GM11168 (cell line): ENCODE data around the gene C1QB.

Experiments used
- in situ Hi-C: fragments of 300-500 bp; cut with MboI; formaldehyde crosslinking; loops from one replicate; pipeline ENCODE4 v1.12.0; 2022; ENCODE audit warnings: low sequenced_read_pairs; ENCODE audit not compliant: unreplicated experiment

The C1QB gene

DNA sequence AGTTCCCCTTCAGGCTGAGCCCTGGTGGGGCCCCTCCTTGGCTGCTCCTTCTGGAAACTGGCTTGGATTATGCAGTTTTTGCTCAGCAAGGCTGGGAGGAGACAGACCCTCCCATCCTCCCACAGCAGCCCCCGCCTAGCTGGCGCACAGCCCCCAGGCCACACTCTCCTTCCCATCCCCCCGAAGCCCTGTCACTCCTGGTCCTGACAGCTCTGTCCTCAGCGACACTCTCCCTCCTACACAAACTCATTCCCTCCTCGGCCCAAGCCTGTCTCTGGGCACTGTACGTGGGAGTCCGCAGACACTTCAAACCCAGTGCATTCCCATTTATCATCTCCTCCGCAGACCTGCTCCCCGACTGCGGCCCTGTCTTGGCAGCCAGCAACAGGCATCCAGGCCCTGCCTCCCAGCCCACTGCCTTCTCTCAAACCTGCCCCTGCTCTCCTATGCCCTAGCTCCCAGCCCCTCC, 32.6 kb downstream of the C1QB start:
- in situ Hi-C loops, result no loop called here

DNA sequence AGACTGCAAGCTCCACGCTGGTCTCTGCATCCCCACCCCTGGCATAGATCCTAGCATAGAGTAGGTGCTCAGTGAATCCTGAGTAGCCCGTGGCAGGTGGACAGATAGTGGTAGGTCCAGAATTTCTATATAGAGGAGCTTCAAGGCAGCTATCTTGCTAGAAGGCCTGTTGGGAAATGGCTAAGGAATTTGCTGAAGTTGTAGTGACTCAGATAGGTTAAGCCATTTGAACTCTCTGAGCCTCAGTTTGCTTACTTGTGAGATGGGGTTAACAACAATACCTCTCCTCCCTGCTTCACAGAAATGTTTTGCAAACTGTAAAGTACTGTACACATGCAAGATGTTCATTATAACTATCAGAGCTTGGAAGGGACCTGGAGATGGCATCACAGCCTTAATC, 34.2 kb downstream of the C1QB start:
- in situ Hi-C loops, result no loop called here

DNA sequence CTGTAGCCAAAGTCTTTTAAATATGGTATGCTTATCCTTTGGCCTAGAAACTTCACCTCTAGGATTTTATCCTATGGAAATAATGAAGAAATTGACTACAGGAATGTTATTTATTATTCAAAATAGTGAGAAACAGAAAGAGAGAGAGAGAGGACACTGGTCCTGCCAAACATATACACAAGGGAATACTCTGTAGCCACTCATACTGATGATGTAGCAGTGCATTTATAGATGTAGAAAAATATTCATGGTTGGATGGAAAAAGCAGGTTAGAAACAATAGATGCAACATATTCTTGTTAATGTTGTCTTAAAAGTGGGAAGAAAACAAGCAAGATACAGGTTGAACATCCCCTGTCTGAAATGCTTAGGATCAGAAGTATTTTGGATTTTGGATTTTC, 35.4 kb downstream of the C1QB start:
- in situ Hi-C loops, result no loop called here

DNA sequence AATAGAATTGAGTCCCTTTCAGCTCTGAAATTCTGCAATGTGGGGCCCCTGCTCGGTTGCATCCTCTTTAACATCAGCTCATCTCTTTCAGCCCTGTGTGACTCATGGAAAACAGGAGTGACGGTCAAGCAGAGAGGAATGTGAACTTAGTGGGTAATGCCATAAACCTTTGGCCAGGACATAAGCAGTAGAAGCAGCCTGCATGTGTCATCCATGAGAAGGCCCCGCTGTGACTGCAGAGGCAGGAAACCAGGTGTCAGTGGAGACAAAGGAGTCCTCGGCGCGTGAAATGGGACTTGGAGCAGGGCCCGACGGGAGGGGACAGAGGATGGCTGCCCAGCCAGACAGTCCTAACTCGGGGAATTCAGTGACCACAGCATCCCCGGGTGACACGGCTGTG, 36.5 kb downstream of the C1QB start:
- in situ Hi-C loops, result no loop called here

DNA sequence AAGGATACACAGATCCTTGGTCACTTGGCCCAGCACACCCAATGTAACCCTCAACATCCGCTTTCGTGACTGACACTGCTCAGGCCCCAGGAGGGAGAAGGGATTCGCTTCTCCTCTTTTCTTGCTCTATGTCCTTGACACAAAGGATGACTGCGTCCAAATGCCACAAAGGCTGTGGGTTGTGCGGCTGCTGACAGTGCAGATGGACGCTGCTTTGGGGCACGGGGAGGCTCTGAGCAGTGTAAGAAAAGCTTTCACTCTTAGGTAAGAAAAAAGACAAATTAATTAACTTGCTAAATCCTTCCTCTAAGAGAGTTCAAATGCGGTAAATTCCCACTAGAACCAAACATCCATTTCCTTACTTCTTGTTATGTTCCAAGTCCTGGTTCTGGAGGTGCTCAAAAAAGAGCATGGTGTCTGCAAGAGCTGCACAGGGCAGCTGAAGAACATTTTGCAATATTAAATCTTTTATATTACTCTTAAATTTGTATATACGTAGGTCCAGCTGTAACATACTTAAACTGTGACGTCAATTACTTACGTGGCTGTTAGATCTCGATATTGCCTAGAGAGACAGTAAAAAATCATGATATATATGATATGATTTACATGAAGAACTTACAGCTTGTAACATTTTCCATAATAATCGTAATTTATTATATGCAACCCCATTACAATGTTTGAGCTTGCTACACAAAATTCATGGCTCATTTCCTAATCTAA, 38.2 kb downstream of the C1QB start:
- in situ Hi-C loops, result no loop called here

DNA sequence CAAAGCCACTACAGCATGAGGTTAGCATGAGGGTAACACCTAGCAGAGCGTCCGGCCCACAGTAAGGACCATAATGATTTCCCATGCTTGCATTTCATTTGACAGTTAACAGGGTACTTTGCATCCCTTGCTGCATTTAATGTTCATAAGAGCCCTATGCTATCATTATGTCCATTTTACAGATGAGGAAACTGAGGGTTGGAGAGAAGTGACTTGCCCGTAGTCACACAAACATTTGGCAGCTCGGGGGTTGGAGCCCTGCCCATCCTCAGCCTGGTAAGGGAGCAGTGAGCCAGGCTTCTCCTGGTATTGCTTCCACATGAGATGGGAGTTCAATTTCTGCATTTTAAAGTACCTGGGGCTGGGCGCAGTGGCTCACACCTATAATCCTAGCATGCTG, 41.1 kb downstream of the C1QB start:
- in situ Hi-C loops, result no loop called here

DNA sequence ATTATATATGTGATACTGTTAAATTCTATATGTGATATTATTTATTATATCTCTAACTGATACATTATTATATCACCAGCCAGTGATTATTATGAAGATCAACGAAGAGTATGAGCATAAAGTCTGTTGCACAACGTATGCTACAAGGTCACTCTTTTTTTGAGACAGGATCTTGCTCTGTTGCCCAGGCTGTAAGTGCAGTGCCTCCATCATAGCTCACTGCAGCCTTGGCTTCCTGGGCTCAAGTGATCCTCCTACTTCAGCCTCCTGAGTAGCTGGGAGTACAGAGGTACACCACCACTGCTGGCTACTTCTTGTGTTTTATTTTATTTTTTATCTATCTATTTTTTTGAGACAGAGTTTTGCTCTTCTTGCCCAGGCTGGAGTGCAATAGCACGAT, 43.6 kb downstream of the C1QB start:
- in situ Hi-C loops, result no loop called here

DNA sequence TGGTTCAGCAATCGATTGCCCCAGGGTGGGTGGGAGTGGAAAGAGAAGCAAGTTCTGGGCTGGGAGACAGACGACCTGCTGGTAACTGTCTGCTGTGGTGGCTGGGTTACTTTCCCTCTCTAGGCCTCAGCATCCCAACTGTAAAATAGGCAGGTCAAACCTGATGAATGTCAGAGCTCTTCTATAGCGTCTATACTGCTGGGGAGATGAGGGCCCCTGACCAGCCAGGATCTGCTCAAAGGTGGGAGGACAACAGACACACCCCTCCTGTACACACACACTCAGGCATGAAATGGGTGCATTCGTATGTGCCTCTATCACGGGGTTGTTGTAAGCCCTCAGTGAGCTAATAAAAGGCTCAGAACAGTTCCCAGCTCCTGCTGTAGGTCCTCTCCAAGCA, 44.9 kb downstream of the C1QB start:
- in situ Hi-C loops, result no loop called here

DNA sequence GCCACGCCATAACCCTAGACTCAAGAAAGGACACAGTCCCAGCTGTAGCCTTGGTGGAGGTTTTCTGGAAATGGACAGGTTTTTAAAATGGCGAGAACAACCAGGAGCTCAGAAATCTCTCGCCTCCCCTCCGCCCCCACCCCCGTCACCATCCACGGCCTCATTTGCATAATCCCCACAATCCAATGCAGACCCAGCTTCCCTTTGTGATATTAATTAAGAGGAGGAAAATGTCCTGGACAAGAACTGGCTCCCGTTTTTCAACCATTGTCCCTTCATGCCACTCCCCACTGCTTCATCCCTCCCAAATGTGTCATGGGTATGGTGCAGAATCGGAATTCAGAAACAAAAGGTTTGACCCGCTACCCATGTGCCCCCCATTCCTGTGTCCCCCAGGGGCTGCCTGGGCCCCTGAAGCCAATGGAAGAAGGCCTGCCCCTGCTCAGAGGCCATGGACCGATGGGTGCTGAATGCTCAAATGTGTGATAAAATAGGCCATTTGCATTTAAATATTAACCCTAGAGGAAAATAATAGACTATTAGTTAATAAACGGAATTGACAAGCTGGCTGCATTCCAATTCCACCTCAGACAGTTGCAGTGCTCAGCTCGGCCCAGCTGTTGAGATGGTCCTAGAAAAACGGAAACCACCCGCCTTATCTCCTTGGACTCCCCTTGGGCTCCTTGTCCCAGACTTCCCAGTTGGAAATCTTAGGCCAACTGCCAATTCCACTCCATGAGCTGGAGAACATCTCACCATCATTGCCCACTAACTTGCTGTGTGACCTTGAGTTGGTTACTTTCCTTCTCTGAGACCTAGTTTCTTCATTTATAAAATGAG, 46.9 kb downstream of the C1QB start:
- in situ Hi-C loops, result loop anchor here (10.0 kb wide), 1 partner anchor 185 kb away; no protein-coding TSS in a partner anchor

DNA sequence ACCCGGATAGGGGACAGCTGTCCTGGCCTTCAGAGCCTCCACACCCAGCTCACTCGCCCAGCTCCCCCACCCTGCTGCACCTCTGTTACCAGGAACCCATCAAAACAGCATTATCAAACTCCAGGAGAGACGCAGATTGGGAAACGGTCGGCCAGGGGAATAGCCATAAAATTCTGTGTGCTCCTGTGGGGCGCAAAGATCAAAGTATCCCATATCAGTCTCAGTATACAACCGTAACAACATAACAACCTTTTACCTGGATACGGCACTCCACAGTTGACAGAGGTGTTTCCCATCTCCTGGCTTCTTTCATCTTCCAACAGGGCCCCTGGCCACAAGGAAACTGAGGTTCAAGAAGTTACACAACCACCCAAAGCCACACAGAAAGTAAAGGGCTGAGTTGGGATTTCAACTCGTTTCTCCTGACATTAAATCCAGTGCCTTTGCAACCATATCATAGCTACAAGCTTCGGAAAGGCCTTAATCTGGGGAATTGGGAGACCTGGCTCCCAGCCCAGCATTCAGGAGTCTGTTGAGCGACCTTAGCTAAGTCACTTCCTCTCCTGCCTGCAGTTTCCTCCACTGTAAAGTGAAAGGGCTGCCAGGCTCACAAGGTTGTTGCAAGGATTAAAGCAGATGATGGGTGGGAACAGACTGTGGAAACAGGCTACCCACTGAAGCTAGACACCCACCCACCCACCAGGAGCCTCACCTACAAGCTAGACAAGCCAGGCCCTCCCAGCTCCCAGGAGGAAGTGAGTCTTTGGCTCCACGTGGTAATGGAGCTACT, 49.5 kb downstream of the C1QB start:
- in situ Hi-C loops, result loop anchor here (10.0 kb wide), 1 partner anchor 182 kb away; no protein-coding TSS in a partner anchor

DNA sequence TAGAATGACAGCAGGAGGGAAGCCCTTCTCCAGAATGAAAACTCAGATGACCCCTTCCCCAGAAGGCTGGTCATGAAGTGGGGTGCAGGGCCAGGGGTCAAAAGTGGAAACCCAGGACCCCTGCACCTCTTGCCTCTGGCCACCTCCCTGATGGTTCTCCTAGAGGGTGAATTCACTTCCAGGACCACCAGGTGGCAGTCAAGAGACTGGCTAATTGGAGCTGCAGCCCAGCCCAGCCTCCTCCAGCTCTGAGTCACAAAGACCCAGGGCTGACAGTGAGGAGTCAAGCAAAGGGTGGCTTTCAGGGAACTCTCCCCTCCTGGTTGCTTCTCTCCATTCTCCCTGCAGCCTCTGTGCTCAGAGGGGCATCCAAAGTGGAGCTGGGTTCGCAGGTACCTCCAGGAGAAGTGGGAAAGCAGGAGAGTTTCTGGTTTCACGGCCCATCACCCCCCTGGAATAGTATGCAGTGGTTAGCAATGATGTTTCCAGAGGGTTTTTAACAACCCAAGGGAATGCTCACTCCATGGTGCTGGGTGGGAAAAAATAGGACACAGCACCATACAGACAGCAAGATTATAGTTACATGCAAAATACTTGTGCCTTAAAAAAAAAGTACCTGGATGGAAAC, 51.5 kb downstream of the C1QB start:
- in situ Hi-C loops, result loop anchor here (10.0 kb wide), 1 partner anchor 180 kb away; no protein-coding TSS in a partner anchor

DNA sequence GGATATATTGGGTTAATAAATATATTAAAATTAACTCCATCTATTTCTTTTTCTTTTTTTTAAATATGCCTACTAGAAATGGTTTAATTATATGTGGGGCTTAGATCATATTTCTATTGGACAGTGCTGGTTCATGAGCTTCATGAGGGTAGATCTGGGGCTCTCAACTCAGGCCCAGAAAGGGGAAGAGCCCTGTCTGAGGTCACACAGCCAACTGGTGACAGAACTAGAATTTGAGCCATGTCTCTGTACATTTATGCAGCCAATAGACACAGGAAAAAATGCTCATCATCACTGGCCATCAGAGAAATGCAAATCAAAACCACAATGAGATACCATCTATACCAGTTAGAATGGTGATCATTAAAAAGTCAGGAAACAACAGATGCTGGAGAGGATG, 52.5 kb downstream of the C1QB start:
- in situ Hi-C loops, result loop anchor here (10.0 kb wide), 1 partner anchor 179 kb away; no protein-coding TSS in a partner anchor

DNA sequence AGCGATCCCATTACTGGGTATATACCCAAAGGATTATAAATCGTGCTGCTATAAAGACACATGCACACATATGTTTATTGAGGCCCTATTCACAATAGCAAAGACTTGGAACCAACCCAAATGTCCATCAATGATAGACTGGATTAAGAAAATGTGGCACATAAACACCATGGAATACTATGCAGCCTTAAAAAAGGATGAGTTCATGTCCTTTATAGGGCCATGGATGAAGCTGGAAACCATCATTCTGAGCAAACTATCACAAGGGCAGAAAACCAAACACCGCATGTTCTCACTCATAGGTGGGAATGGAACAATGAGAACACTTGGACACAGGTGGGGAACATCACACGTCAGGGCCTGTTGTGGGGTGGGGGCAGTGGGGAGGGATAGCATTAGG, 53.1 kb downstream of the C1QB start:
- in situ Hi-C loops, result loop anchor here (10.0 kb wide), 1 partner anchor 179 kb away; no protein-coding TSS in a partner anchor

DNA sequence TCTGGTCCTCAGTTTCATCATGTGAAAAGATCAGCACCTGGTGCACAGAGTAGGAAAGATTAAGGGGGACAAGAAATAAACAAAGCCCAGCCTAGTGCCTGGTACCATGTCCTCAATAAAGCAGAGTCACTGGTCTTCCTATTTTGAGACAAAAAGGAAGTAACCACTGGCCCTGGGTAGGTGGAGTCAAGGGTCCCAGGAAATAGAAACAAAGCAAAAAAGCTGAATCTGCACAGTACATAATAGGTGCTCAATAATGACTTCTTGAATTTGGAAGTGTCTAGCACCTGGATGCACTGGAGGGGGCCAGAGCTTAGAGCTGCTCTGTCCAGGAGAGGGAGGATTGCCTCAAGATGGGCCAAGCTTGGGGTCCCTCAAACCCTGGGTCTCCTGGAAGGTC, 55.7 kb downstream of the C1QB start:
- in situ Hi-C loops, result loop anchor here (10.0 kb wide), 1 partner anchor 176 kb away; no protein-coding TSS in a partner anchor

DNA sequence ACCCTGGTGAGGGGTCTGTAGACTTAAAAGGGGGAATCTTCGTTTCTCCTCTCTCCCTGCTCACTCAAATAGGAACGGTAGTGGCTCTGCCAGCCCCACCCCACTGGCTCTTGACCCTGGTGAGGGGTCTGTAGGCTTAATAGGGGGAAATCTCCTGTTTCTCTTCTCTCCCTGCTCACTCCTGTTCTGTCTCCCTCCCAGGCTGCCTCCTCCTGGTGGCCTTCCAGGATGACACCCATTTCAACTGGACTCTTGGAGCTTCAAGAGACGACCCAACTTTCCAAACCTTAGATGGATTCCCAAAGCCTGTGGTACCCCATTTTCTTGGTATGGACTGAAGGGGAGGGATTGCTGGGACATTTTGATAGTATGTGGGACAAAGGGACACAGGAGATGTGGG, 56.2 kb downstream of the C1QB start:
- in situ Hi-C loops, result loop anchor here (10.0 kb wide), 1 partner anchor 176 kb away; no protein-coding TSS in a partner anchor

DNA sequence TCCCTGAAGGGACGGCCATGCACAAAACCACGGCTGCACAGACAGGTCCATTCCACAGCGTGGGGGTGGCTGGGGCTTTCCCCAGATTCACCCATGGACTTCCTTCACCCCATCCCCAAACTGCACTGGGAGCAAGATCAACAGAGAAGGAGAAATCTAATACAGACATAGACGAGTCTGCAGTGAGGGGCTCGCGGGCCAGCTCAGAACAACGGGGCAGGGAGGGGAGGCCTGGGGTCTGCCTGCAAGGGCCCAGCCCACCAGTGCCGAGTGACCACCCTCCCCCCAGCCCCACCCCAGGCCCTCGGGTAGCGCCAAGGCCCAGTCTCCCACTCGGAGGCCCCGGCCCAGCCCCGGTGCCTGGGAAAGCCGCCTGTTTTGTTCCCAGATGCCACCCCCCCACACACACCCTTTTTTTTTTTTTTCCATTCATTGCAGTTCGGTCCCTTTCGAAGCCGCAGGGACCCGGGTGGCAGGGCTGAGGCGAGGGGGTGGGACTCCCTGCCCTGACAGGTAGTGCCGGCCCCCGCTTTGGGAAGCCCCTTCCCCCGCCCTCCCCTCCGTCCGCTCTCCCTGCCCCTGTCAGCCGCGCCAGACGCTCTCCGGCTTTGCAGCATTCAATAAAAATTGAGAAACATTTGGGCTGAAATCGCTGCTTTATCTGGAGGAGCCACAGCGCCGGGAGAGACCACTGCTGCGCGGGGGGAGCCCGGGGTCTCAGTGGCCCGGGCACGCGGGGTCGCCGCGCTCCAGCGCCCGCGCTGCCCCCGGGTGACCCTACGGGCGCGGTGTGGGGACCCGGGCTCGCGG, 57.1 kb downstream of the C1QB start:
- in situ Hi-C loops, result loop anchor here (10.0 kb wide), 1 partner anchor 175 kb away; no protein-coding TSS in a partner anchor

DNA sequence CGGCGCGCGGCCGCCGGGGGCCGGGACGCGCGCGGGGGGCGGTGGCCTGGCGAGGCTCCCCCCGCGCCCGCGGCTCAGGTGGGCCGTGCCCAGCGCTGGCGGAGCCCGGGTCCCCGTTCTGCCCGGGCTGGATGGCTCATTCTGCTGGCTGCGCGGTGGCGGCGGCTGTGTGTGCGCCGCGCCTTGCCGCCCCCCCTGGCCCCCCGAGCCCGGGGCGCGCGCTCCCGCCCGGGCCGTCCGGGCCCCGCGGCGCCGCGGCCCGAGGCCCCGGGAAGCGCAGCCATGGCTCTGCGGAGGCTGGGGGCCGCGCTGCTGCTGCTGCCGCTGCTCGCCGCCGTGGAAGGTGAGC, 57.6 kb downstream of the C1QB start, which contains the start of gene EPHB2:
EPHB2 (plus strand) TSS at position 139 of the 349 bp plus-strand sequence; CDS start at position 283, 144 bp downstream.
- in situ Hi-C loops, result no loop called here

DNA sequence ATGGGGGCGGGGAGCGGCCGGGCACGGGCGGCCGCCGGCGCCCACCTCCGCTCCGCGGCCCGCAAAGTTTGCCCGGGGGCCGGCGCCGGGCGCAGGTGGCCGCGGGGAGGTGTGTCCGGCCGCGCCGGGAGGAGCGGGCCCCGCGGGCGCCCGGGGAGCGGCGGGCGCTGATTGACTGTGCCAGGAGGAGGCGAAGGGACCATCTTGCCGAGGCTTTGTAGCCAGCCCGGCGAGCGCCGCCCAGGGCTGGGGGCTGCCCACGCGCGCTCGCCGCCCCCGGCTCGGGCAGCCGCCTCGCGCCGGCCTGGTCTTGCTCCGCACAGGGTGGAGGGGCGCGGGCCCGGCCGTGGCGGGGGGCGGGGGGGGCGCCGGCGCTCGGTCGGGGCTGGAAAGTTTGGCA, 58.0 kb downstream of the C1QB start:
- in situ Hi-C loops, result no loop called here
